ENCODE measurements around the gene DICER1. TPM values are rescaled to one million over a fixed set of nuclear protein-coding genes. Genes with fewer than 3 reads are reported as not detected.

The DICER1 gene
- total and polyA plus RNA-seq, 7 donors: 7.2 to 41.5 (median 30.7) TPM

DNA sequence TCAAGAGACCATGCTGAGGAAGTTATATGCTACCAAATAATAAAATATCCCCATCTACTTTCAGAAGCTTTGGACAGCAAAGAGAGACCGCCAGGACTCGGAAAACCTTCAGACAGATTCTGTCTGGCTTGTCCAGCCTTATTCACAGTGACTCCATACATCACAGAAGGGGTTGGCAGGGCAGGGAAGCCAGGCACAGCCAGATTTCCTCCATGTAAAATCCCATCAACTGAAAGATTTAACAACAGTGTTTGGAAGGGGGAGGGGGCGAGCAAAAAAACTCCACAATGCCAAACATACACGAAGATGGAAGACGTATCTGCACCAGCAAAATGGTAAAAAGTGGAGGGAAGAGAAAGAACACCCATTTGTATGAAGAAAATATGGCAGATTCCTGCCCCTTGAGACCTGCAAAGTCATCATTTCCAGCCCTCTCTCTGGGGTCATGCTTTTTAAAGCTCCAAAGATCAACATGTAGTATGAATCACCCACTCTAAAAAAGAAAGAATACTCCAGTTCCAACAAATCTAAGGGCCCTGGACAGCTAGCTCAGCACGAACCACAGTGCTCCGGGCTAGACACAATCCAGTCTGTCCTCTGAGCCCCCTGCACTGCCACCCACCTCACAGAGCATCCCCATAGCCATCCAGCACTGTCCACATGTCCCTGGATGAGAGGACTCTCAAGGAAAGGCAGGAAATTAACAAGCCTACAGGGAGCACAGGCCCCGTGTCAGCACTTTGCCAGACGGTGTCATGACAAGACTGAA is 116.4 kb downstream of the DICER1 start:
- intact Hi-C loops (cut with DNase I): no loop called here
- Histone ChIP-seq H3K4me3 (no peak overlapping the region), H3K27ac (no peak overlapping the region), H3K4me1 (no peaks in the 10 kb centered on the region), H3K9me3 (no peaks in the 10 kb centered on the region), H3K27me3 (ENCODE audit: insufficient read depth in 3 of 3, low read length in 2 of 3) (peaks cover 0 to 6% (median 0%) of the 10 kb centered on the region in 3 donors), H3K36me3 (ENCODE audit: insufficient read depth in 1 of 2, low read depth in 1 of 2) (no peaks in the 10 kb centered on the region)
- TF ChIP-seq, protein P1, sequence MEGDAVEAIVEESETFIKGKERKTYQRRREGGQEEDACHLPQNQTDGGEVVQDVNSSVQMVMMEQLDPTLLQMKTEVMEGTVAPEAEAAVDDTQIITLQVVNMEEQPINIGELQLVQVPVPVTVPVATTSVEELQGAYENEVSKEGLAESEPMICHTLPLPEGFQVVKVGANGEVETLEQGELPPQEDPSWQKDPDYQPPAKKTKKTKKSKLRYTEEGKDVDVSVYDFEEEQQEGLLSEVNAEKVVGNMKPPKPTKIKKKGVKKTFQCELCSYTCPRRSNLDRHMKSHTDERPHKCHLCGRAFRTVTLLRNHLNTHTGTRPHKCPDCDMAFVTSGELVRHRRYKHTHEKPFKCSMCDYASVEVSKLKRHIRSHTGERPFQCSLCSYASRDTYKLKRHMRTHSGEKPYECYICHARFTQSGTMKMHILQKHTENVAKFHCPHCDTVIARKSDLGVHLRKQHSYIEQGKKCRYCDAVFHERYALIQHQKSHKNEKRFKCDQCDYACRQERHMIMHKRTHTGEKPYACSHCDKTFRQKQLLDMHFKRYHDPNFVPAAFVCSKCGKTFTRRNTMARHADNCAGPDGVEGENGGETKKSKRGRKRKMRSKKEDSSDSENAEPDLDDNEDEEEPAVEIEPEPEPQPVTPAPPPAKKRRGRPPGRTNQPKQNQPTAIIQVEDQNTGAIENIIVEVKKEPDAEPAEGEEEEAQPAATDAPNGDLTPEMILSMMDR (IDR thresholded peaks at IDR 0.05): no peak
- ATAC-seq (peak in 1 of 4 donors; percentile 26), DNase-seq (no peak)
- 55 to 63% (median 62%) methylated on average over 9 of the region's 9 CpGs for WGBS, 3 donors

DNA sequence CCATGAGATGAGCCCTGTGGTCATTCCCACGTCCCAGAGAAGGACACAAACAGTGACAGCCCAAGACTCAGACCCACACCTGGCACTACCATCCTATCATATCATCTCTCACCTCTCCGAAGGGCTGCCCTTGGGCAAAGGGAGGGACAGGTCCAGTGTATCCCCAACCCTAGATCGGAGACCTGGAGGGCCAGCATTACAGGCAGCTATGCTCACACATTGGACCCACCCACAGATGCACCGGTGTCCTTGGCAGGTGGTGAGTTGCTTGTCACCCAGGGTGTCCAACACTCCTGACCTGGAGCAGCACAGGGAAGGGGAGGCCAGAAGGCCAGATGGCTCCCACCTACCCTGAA is 117.4 kb downstream of the DICER1 start:
- H3K9me3 ChIP-seq: no peaks in the 10 kb centered on the region
- intact Hi-C loops (cut with DNase I): no loop called here
- 73 to 77% (median 74%) methylated on average over 4 of the region's 4 CpGs for WGBS, 3 donors

DNA sequence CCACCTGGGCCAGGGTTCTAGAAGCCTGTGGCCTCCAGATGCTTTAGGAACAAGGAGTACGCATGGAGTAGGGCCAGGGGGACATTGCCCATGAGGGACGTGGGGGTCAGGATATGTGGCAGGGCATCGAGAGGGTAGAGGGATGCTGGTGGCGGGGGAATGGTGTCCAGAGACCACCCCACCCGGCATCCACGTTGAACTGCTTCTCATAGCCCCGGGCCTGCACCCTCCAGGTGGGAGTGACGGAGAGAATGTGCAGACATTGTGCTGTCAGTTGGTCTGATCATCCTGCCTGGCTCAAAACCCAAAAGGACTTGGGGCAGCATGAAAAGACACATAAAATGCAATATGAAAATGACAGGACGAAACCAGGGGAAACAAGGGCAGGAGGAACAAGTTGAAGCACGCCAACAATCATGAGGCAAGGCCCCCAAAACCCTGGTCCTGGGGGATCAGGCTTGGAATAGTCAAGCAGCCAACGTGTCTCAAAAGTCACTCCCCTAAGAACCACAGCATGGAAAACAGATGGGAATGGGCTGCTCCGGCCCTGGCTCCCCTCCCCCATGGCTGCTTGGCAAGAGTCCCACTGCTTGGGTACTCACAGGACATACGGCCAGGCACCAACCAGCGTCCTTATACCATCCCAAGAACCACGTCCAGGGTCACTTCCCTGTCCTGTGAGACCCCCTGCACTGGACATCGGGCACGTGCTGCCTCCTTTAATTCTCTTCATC is 117.9 kb downstream of the DICER1 start:
- whole genome bisulfite sequencing, 3 donors: 58 to 63% (median 61%) methylated on average over 17 of the region's 17 CpGs
- ATAC-seq (no peak), DNase-seq (no peak)
- Histone ChIP-seq H3K36me3 (ENCODE audit: insufficient read depth in 1 of 2, low read depth in 1 of 2) (no peaks in the 10 kb centered on the region), H3K27ac (no peak overlapping the region), H3K27me3 (ENCODE audit: insufficient read depth in 3 of 3, low read length in 2 of 3) (peaks cover 0 to 6% (median 0%) of the 10 kb centered on the region in 3 donors), H3K4me1 (no peaks in the 10 kb centered on the region), H3K9me3 (no peaks in the 10 kb centered on the region), H3K4me3 (no peak overlapping the region)
- TF ChIP-seq, protein P1 (IDR thresholded peaks at IDR 0.05): no peak
- intact Hi-C loops (cut with DNase I): no loop called here

More for the DNA sequence above, 117.4 kb downstream of the DICER1 start:
- H3K27ac ChIP-seq: no peak overlapping the region
- DNase-seq: no peak
- TF ChIP-seq, protein P1 (IDR thresholded peaks at IDR 0.05): no peak
- no peak overlapping the region for H3K4me3 ChIP-seq
- H3K4me1 ChIP-seq: no peaks in the 10 kb centered on the region
- no peak for ATAC-seq
- no peaks in the 10 kb centered on the region for H3K36me3 ChIP-seq (ENCODE audit: insufficient read depth in 1 of 2, low read depth in 1 of 2)
- H3K27me3 ChIP-seq (ENCODE audit: insufficient read depth in 3 of 3, low read length in 2 of 3): peaks cover 0 to 6% (median 0%) of the 10 kb centered on the region in 3 donors

DNA sequence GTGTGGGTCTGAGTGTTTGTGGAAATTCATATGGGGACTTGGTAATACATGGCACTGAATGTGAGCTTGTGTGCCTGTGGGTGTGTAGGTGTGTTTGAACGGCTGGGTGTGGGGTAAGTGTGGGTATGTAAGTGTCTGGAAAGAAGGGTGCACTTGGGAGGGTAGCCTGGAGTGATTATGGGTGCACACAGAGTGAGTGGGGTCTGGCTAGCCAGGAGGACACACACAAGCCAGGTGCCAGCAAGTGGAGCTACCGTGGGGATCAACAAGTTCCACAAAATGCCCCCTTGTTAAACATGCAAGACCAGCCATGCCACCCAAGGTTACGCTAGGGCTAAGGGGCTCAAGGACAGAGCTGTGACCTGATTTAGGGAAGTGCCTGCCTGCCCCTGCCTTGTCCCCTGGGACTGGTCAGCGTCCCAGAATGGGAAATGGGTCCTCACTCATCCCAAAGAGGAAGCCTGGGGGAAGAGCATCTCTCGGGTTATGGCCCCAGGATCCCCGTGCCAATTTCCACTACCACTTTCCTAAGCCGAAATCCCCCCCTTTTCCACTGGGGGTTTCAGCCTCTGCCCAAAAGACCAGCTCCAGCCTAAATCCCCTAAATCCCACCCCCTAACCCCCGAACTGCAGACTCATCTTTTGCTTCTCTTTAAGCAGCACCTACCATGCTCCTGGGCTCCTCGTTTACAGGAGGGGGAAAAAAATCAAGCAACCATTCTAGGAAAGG is 118.6 kb downstream of the DICER1 start:
- ATAC-seq: no peak
- Histone ChIP-seq H3K27ac (no peak overlapping the region), H3K4me1 (no peaks in the 10 kb centered on the region), H3K27me3 (ENCODE audit: insufficient read depth in 3 of 3, low read length in 2 of 3) (peaks cover 0 to 6% (median 0%) of the 10 kb centered on the region in 3 donors), H3K36me3 (ENCODE audit: insufficient read depth in 1 of 2, low read depth in 1 of 2) (no peaks in the 10 kb centered on the region), H3K9me3 (no peaks in the 10 kb centered on the region), H3K4me3 (no peak overlapping the region)
- no peak for DNase-seq
- 76 to 86% (median 82%) methylated on average over 9 of the region's 9 CpGs for WGBS, 3 donors
- TF ChIP-seq, protein P1 (IDR thresholded peaks at IDR 0.05): no peak
- intact Hi-C loops (cut with DNase I): no loop called here

Data from psoas muscle (tissue), 8 donors.